Kidney epithelial cell (primary cell): ENCODE data around the gene MFAP3. TPM values are rescaled to one million over a fixed set of nuclear protein-coding genes. Genes with fewer than 3 reads are reported as not detected.

ENCODE experiments used
- DNase-seq: peaks from one replicate; pipeline ENCODE4 v3.0.0-alpha.2; 2010; ENCODE audit warnings: low read depth
- H3K27me3 ChIP-seq: 2 replicates; pipeline ENCODE4 v1.6.0; 2011; ENCODE audit warnings: low read length; ENCODE audit not compliant: control insufficient read depth, insufficient read depth
- H3K36me3 ChIP-seq: 2 replicates; pipeline ENCODE4 v1.5.1; 2011; ENCODE audit warnings: low read length; ENCODE audit not compliant: control insufficient read depth, insufficient read depth
- H3K4me3 ChIP-seq: 2 replicates; pipeline ENCODE4 v1.5.1; 2011; ENCODE audit warnings: low read depth, mild to moderate bottlenecking, control low read depth, low read length
- CTCF ChIP-seq: IDR thresholded peaks from 2 replicates; pipeline ENCODE4 v1.5.1; 2011; ENCODE audit warnings: mild to moderate bottlenecking, moderate library complexity, low read length, control low read depth, inconsistent platforms; ENCODE audit not compliant: insufficient read depth, poor library complexity, severe bottlenecking
- total RNA-seq: library from RNA; depleted of rRNA; stranded (reverse); fragments of >200 nt; gene quantifications from 2 replicates; pipeline ENCODE4 v1.2.3, GENCODE V29; 2015

Gene MFAP3
- 47.2 and 51.0 TPM in 2 replicates for total RNA-seq

DNA sequence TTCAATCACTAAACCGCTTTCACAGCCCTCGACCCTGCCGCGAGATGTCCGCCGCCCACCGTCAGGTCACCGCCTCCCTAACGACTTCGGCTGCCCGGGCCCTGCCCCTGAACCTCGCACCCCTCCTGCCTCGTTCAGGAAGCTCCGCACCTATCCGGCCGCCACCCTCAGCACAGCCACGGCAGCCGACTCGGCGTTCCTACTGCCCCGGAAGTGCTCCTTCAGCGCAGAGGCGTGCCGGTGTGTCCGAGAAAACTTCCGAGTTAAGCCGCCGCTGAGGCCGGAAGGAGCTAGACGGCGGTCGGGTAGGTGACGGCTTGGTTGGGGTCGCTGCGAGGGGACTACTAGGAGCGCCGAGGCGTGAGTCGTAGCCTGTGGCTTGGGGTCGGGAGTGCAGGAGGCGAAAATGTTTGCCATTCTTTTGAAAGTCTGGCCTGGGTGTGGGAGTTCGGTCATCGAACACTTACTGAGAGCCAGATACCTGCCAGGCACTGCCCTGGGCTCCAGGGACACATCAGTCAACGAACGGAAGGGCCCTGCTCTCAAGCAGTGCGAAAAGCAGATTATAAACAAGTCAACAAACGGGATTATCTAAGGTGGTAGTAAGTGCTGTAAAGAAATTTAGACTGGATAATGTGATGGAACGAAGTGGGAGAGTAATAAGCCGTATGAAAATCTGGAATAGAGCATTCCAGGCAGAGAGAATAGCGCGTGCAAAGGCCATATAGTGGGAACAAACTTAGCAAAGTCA lies at the start of gene MFAP3, which contains the start of gene FAM114A2:
Gene MFAP3 (plus strand): TSS at position 261 of the 751 bp plus-strand sequence. CDS start 10,756 bp downstream, outside the sequence.
Gene FAM114A2 (minus strand): TSS at position 204 of the 751 bp plus-strand sequence. CDS start 3,957 bp downstream, outside the sequence.
- Histone ChIP-seq H3K27me3 (no peaks in the 10 kb centered on the region), H3K4me3 (peak within 1 kb of the TSS; percentile 86), H3K36me3 (no peaks in the 10 kb centered on the region)
- TF ChIP-seq CTCF = no peak
- peak; percentile 58 for DNase-seq

DNA sequence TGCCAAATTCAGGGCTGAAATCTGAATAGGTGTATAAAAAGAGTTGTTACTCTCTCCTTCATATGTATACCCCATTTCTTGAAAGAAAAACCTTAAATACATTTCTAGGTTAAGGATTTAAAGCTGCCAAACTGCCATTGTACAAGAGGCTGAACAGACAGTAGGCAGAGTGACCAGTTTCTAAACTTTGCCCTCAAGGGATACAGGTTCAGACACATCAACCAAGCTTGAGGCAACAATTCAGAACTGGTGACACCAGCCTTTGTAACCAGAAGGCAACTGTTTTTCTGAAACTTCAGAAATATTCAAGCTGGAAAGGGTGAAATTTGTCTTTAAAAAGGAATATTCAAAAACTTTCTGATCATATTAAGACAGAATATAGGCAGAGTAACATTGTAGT lies 47.6 kb upstream of the MFAP3 start:
- no peaks in the 10 kb centered on the region for H3K36me3 ChIP-seq
- DNase-seq = no peak

GRCh38 chr5:153998010-153998409 lies 40.8 kb upstream of the MFAP3 start:
- Histone ChIP-seq H3K27me3 (no peaks in the 10 kb centered on the region), H3K4me3 (no peak overlapping the region), H3K36me3 (no peaks in the 10 kb centered on the region)
- TF ChIP-seq CTCF = no peak
- no peak for DNase-seq

More for the DNA sequence above, 47.6 kb upstream of the MFAP3 start:
- Histone ChIP-seq H3K27me3 (no peaks in the 10 kb centered on the region), H3K4me3 (no peak overlapping the region)
- no peak for TF ChIP-seq CTCF

GRCh38 chr5:153998768-153999167 lies 40.0 kb upstream of the MFAP3 start:
- no peak for DNase-seq
- Histone ChIP-seq H3K4me3 (no peak overlapping the region), H3K36me3 (no peaks in the 10 kb centered on the region), H3K27me3 (no peaks in the 10 kb centered on the region)
- no peak for TF ChIP-seq CTCF

- TF ChIP-seq CTCF = no peak
- H3K27me3 ChIP-seq = no peaks in the 10 kb centered on the region
- H3K4me3 ChIP-seq = no peak overlapping the region
- no peak for DNase-seq
- no peaks in the 10 kb centered on the region for H3K36me3 ChIP-seq
These were observed 38.8 kb upstream of the MFAP3 start for GRCh38 chr5:153999995-154000394.
